ENCODE measurements around the gene LRRC43. TPM values are rescaled to one million over a fixed set of nuclear protein-coding genes. Genes with fewer than 3 reads are reported as not detected.

The LRRC43 gene
- total RNA-seq, 1 experiment from 2014 or later: 0.66 TPM

GRCh38 chr12:122145505-122146330, 37.2 kb upstream of the LRRC43 start:
- no peaks in the 10 kb centered on the region for H3F3A ChIP-seq (ENCODE audit: low read length, unreplicated experiment)
- H3K9me2 ChIP-seq (replicated peaks; ENCODE audit: low read length): no peaks in the 10 kb centered on the region
- H3K79me2 ChIP-seq (ENCODE audit: low read length): no peaks in the 10 kb centered on the region
- H3K4me2 ChIP-seq (ENCODE audit: low read length): no peak overlapping the region
- H3K9ac ChIP-seq (ENCODE audit: low read length): no peak overlapping the region
- BruUV-seq (replicated peaks): no TSS peak
- H4K20me1 ChIP-seq (ENCODE audit: low read length): no peaks in the 10 kb centered on the region
- intact Hi-C loops (cut with micrococcal nuclease): no loop called here
- H3K36me3 ChIP-seq (ENCODE audit: low read depth, low read length): peaks cover 3% of the 10 kb centered on the region; the same call in 1 of the 2 replicates
- POLR2A ChIA-PET (ENCODE audit: unreplicated experiment): no interaction called here
- H3K27me3 ChIP-seq (ENCODE audit: low read length): no peaks in the 10 kb centered on the region
- no peak overlapping the region for H3K27ac ChIP-seq (ENCODE audit: low read length)
- DNase-seq (no peak), ATAC-seq (no peak)
- H2AFZ ChIP-seq (ENCODE audit: low read length): no peak overlapping the region
- H3K4me1 ChIP-seq (ENCODE audit: insufficient read depth, low read length): no peaks in the 10 kb centered on the region
- CTCF ChIA-PET: no interaction called here
- H3K9me3 ChIP-seq (ENCODE audit: low read length): no peaks in the 10 kb centered on the region
- no peak overlapping the region for H3K4me3 ChIP-seq (ENCODE audit: low read length)
- TF ChIP-seq CTCF (conservative IDR thresholded peaks at IDR 0.05; ENCODE audit: low read depth, low read length): no peak
- TF ChIP-seq EZH2phosphoT487 (IDR thresholded peaks at IDR 0.05; ENCODE audit: borderline replicate concordance, low read length): no peak
- no peak for TF ChIP-seq EZH2 (IDR thresholded peaks at IDR 0.05; ENCODE audit: low read length, unreplicated experiment)

- no peak overlapping the region for H3K27ac ChIP-seq (ENCODE audit: low read length)
- intact Hi-C loops (cut with micrococcal nuclease): loop anchor here (1.0 kb wide), 1 partner anchor 12 kb away; no protein-coding TSS in a partner anchor
- no peak overlapping the region for H3K4me2 ChIP-seq (ENCODE audit: low read length)
- CTCF ChIA-PET: interaction anchor here (0.6 kb wide), 1 partner anchor 521 kb away, joined by 5 read pairs; no protein-coding TSS in a partner anchor
- DNase-seq (no peak), ATAC-seq (no peak)
- no peaks in the 10 kb centered on the region for H3K27me3 ChIP-seq (ENCODE audit: low read length)
- POLR2A ChIA-PET (ENCODE audit: unreplicated experiment): no interaction called here
- no peak for TF ChIP-seq CTCF (conservative IDR thresholded peaks at IDR 0.05; ENCODE audit: low read depth, low read length)
- no peak for TF ChIP-seq EZH2 (IDR thresholded peaks at IDR 0.05; ENCODE audit: low read length, unreplicated experiment)
- no peak for TF ChIP-seq EZH2phosphoT487 (IDR thresholded peaks at IDR 0.05; ENCODE audit: borderline replicate concordance, low read length)
- no peaks in the 10 kb centered on the region for H4K20me1 ChIP-seq (ENCODE audit: low read length)
- BruUV-seq (replicated peaks): no TSS peak
- H3K4me1 ChIP-seq (ENCODE audit: insufficient read depth, low read length): no peaks in the 10 kb centered on the region
- no peaks in the 10 kb centered on the region for H3K9me3 ChIP-seq (ENCODE audit: low read length)
- H3K9ac ChIP-seq (ENCODE audit: low read length): no peak overlapping the region
- H3K9me2 ChIP-seq (replicated peaks; ENCODE audit: low read length): no peaks in the 10 kb centered on the region
- no peaks in the 10 kb centered on the region for H3K79me2 ChIP-seq (ENCODE audit: low read length)
- H3K4me3 ChIP-seq (ENCODE audit: low read length): no peak overlapping the region
- no peaks in the 10 kb centered on the region for H3F3A ChIP-seq (ENCODE audit: low read length, unreplicated experiment)
- H3K36me3 ChIP-seq (ENCODE audit: low read depth, low read length): no peaks in the 10 kb centered on the region; the same call in 1 of the 2 replicates
- no peak overlapping the region for H2AFZ ChIP-seq (ENCODE audit: low read length)
Measured at GRCh38 chr12:122147514-122148290, 35.2 kb upstream of the LRRC43 start.
